OCI-LY7 (cell line): ENCODE data around the gene TMPRSS2. TPM values are rescaled to one million over a fixed set of nuclear protein-coding genes. Genes with fewer than 3 reads are reported as not detected.

Experiments used
- BruUV-seq: library from RNA; stranded (reverse); fragments of 400-500 nt; replicated peaks from 2 replicates; lab custom pipeline; 2021; lab: Mats Ljungman, UMichigan
- CTCF ChIA-PET: fragments of 300-600 bp; sonication (Branson Sonifier 250); formaldehyde crosslinking; loops from one replicate; lab custom pipeline; 2022; ENCODE audit warnings: antibody characterized with exemption; ENCODE audit not compliant: unreplicated experiment; lab: Charles Lee
- POLR2A ChIA-PET: fragments of 300-600 bp; sonication (Branson Sonifier 250); formaldehyde crosslinking; loops from one replicate; lab custom pipeline; 2022; ENCODE audit warnings: antibody characterized with exemption; lab: Charles Lee
- DNase-seq: peaks from one replicate; pipeline ENCODE4 v3.0.0-alpha.2; 2015; ENCODE audit warnings: low spot score
- H2AFZ ChIP-seq: fragments of 200-600 bp; sonication (generic), shearing (Covaris generic); 2 replicates; pipeline ENCODE4 v1.6.1; 2014; ENCODE audit warnings: mild to moderate bottlenecking, antibody characterized with exemption, low read length, moderate library complexity
- H3K27ac ChIP-seq: fragments of 200-600 bp; sonication (generic); 2 replicates; pipeline ENCODE4 v1.5.1; 2014; ENCODE audit warnings: mixed run types, low read depth, mild to moderate bottlenecking, moderate library complexity, low read length, inconsistent platforms; ENCODE audit not compliant: poor library complexity, severe bottlenecking
- H3K36me3 ChIP-seq: fragments of 200-600 bp; sonication (generic); 2 replicates; pipeline ENCODE4 v1.6.1; 2014; ENCODE audit warnings: mild to moderate bottlenecking, antibody characterized with exemption, low read length, moderate library complexity, mixed read lengths; ENCODE audit not compliant: insufficient read depth
- H3K4me1 ChIP-seq: fragments of 200-600 bp; sonication (generic); 2 replicates; pipeline ENCODE4 v1.5.1; 2014; ENCODE audit warnings: mild to moderate bottlenecking, low read length; ENCODE audit not compliant: insufficient read depth, poor library complexity, severe bottlenecking
- H3K4me2 ChIP-seq: fragments of 200-600 bp; sonication (generic); 2 replicates; pipeline ENCODE4 v1.6.1; 2014; ENCODE audit warnings: mild to moderate bottlenecking, low read length
- H3K4me3 ChIP-seq: fragments of 200-600 bp; sonication (generic); 2 replicates; pipeline ENCODE4 v1.5.1; 2014; ENCODE audit warnings: mild to moderate bottlenecking, low read depth, low read length; ENCODE audit not compliant: poor library complexity, severe bottlenecking
- H3K79me2 ChIP-seq: fragments of 200-600 bp; sonication (generic); 2 replicates; pipeline ENCODE4 v1.6.1; 2016; ENCODE audit warnings: low read depth, mild to moderate bottlenecking, low read length, moderate library complexity, mixed read lengths; ENCODE audit not compliant: insufficient read depth
- H3K9me2 ChIP-seq: fragments of 200-600 bp; sonication (generic); 2 replicates; pipeline ENCODE4 v1.6.1; 2016; ENCODE audit warnings: mild to moderate bottlenecking, low read length, mixed read lengths; ENCODE audit not compliant: insufficient read depth
- H3K9me3 ChIP-seq: fragments of 200-600 bp; sonication (generic); 2 replicates; pipeline ENCODE4 v1.6.1; 2014; ENCODE audit warnings: mild to moderate bottlenecking, mixed run types, low read length, mixed read lengths
- H4K20me1 ChIP-seq: fragments of 200-600 bp; sonication (generic); 2 replicates; pipeline ENCODE4 v1.6.1; 2014; ENCODE audit warnings: mild to moderate bottlenecking, antibody characterized with exemption, low read length, moderate library complexity, mixed read lengths; ENCODE audit not compliant: insufficient read depth
- CTCF ChIP-seq: fragments of 200-600 bp; sonication (generic); conservative IDR thresholded peaks from 2 replicates; pipeline ENCODE4 v1.5.1; 2014; ENCODE audit warnings: mild to moderate bottlenecking, antibody characterized with exemption, low read length, moderate library complexity, mixed read lengths
- EZH2phosphoT487 ChIP-seq: fragments of 200-600 bp; sonication (generic); IDR thresholded peaks from 2 replicates; pipeline ENCODE4 v1.6.1; 2018; ENCODE audit warnings: low read depth, borderline replicate concordance, mild to moderate bottlenecking, mixed run types, antibody characterized with exemption, low read length, moderate library complexity, mixed read lengths
- intact Hi-C: fragments of 100-400 bp; cut with micrococcal nuclease; formaldehyde crosslinking; loops from one replicate; pipeline ENCODE4 v1.10.0; 2022; ENCODE audit not compliant: unreplicated experiment
- total RNA-seq, 2 experiments: library from RNA; depleted of rRNA in 1 of 2; stranded (reverse); fragments of >200 nt in 1 of 2; shearing (Covaris generic) in 1 of 2; gene quantifications; 2 replicates each; pipeline ENCODE4 v1.2.3, GENCODE V29; 2014 to 2022

Gene TMPRSS2
- total RNA-seq, 2 experiments from 2014 or later, result 0.09 TPM; not detected in 1

- no TSS peak for BruUV-seq
- no peak for DNase-seq
- Histone ChIP-seq H4K20me1 (no peaks in the 10 kb centered on the region), H3K79me2 (no peaks in the 10 kb centered on the region), H3K36me3 (no peaks in the 10 kb centered on the region), H2AFZ (no peak overlapping the region), H3K9me2 (no peaks in the 10 kb centered on the region), H3K4me3 (no peak overlapping the region), H3K9me3 (no peaks in the 10 kb centered on the region), H3K27ac (no peak overlapping the region), H3K4me2 (no peak overlapping the region), H3K4me1 (no peaks in the 10 kb centered on the region)
- intact Hi-C loops, result no loop called here
- POLR2A ChIA-PET, result interaction anchor here (0.7 kb wide), 1 partner anchor 11 kb away, joined by 3 read pairs; no protein-coding TSS in a partner anchor
- TF ChIP-seq EZH2phosphoT487, result no peak
- TF ChIP-seq CTCF, result no peak
- CTCF ChIA-PET, result interaction anchor here (0.7 kb wide), 1 partner anchor 78 kb away, joined by 3 read pairs; no protein-coding TSS in a partner anchor
Observed at GRCh38 chr21:41537356-41537755, 29.4 kb upstream of the TMPRSS2 start.

GRCh38 chr21:41536827-41537103 lies 28.8 kb upstream of the TMPRSS2 start:
- no peak overlapping the region for H3K4me2 ChIP-seq

More at GRCh38 chr21:41536827-41537103, 28.8 kb upstream of the TMPRSS2 start:
- H4K20me1 ChIP-seq, result no peaks in the 10 kb centered on the region
- no peak for DNase-seq
- no peaks in the 10 kb centered on the region for H3K9me3 ChIP-seq
- no peak for TF ChIP-seq EZH2phosphoT487
- no peak for TF ChIP-seq CTCF
- H2AFZ ChIP-seq, result no peak overlapping the region
- ChIA-PET POLR2A (no interaction called here), CTCF (no interaction called here)
- no TSS peak for BruUV-seq
- no peaks in the 10 kb centered on the region for H3K36me3 ChIP-seq
- H3K9me2 ChIP-seq, result no peaks in the 10 kb centered on the region
- no peaks in the 10 kb centered on the region for H3K4me1 ChIP-seq
- no peak overlapping the region for H3K27ac ChIP-seq
- no peak overlapping the region for H3K4me3 ChIP-seq
- intact Hi-C loops, result no loop called here
- H3K79me2 ChIP-seq, result no peaks in the 10 kb centered on the region
